ENCODE measurements around the gene MAP1A. TPM values are rescaled to one million over a fixed set of nuclear protein-coding genes. Genes with fewer than 3 reads are reported as not detected.

Gene MAP1A
- total RNA-seq: under 1 TPM; 0.75 to 0.92 TPM
- polyA plus RNA-seq: 0.09 TPM

DNA sequence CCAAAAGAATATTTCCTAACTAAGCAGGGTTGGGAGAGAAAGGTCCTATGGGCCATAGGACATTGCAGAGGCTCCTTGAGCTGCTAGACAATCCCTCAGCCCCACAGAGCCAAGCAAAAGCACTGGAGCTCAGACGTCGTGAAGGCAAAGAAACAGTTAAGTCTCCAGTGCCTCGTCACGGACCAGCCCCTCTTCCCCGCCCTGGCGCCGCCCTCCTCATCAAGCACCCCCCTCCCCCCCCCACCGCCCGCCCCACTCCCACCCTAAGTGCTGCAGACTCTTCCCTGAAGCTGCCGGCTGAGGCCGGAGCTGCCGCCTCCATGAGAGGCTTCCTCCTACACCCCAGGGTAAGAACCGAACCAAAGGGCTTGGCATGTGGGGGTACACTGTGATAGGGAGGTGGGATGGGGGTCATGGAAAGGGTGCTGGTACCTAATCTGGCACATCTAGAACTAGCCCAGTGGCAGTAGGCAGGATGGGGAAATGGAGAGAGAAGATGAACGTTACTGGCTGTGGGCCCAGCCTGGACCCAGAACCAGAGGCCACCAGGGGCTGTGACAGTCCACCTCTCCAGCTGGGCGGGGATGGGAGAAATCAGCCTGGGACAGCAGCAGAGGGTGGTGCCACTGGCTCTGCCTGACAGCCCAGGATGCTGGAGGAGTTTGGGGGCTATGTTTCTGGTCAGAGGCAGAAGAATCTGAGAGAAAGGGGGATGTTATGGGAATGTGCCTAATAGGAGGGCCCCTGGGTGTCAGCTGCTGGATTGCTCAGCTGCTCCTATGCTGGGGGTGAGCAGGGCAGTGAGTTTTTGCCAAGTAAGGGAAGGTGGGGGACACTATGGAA is at the start of gene MAP1A:
Gene MAP1A (plus strand): TSS at position 255 of the 843 bp plus-strand sequence. CDS start 3,866 bp downstream, outside the sequence.
- H3K4me3 ChIP-seq (ENCODE audit: low read length): no peak within 1 kb of the TSS
- DNase-seq: peak in 1 of 5 donors; percentile 16
- Mint-ChIP-seq H3K4me3 (peak within 1 kb of the TSS in 3 of 7 donors; percentile 29 to 54 (median 43)), H3K4me1 (peaks cover 6 to 31% (median 11%) of the 10 kb centered on the region in 3 donors), H3K27me3 (peaks cover 30 to 34% of the 10 kb centered on the region in 2 donors), H3K9me3 (no peaks in the 10 kb centered on the region), H3K36me3 (peaks cover 0 to 3% (median 0%) of the 10 kb centered on the region in 3 donors), H3K27ac (peak within 1 kb of the TSS in 1 of 8 donors; percentile 34)
- H3K27ac ChIP-seq (ENCODE audit: low read depth, low read length): peak within 1 kb of the TSS; percentile 59
- CTCF ChIA-PET: no interaction called here
- peaks cover 10% of the 10 kb centered on the region for H3K27me3 ChIP-seq (ENCODE audit: insufficient read depth, low read length, poor library complexity, severe bottlenecking)
- H3K36me3 ChIP-seq (ENCODE audit: insufficient read depth, low read length): no peaks in the 10 kb centered on the region
- H3K4me1 ChIP-seq (ENCODE audit: insufficient read depth, low read length): peaks cover 5% of the 10 kb centered on the region
- POLR2A ChIA-PET: no interaction called here
- no peaks in the 10 kb centered on the region for H3K9me3 ChIP-seq (ENCODE audit: low read length)

DNA sequence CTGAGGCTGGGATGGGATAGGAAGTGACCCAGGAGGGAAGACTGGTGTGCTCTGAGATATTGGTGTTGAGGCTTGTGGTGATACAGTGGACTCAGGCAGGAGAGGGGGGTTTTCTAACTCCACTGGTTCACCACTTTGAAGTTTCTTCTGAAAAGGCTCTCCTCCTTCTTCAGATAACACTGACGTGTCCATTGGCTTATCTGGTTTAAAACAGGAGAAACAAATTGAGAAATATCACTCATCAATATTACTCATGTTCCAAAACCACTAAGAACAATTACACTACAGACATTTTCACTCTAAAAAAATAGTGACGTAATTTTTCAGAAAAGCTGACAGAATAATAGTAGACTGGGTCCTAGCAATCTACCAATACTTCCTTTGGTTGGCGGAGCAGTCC is 47.5 kb upstream of the MAP1A start:
- H3K9me3 ChIP-seq (ENCODE audit: low read length): no peaks in the 10 kb centered on the region
- H3K27ac ChIP-seq (ENCODE audit: low read depth, low read length): no peak overlapping the region
- Mint-ChIP-seq H3K4me3 (no peak overlapping the region), H3K27ac (peak overlapping the region in 4 of 8 donors; percentile 2 to 77 (median 32)), H3K9me3 (no peaks in the 10 kb centered on the region), H3K4me1 (no peaks in the 10 kb centered on the region), H3K36me3 (peaks cover 5 to 82% (median 30%) of the 10 kb centered on the region in 3 donors), H3K27me3 (no peaks in the 10 kb centered on the region)
- ChIA-PET CTCF (no interaction called here), POLR2A (no interaction called here)
- H3K27me3 ChIP-seq (ENCODE audit: insufficient read depth, low read length, poor library complexity, severe bottlenecking): no peaks in the 10 kb centered on the region
- peaks cover 14% of the 10 kb centered on the region for H3K36me3 ChIP-seq (ENCODE audit: insufficient read depth, low read length)
- no peaks in the 10 kb centered on the region for H3K4me1 ChIP-seq (ENCODE audit: insufficient read depth, low read length)
- H3K4me3 ChIP-seq (ENCODE audit: low read length): no peak overlapping the region
- DNase-seq: no peak

DNA sequence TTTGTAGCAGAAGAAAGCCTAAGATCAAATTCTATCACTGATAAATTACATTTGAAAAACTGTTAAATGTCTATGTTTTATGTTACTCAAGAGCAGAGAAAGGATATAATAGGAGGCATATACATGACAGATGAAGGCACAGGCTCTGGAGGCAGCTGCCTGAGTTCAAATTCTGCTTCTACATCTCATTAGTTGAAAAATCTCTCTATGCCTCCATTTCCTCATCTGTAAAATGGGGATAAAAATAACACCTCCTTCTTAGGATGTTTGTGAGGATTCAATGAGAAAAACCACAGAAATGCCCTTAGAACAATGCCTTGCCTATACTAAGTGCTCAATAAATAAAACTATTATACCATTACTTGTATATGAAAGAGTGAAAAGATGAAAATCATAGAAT is 45.4 kb upstream of the MAP1A start:
- H3K4me1 ChIP-seq (ENCODE audit: insufficient read depth, low read length): no peaks in the 10 kb centered on the region
- Mint-ChIP-seq H3K4me3 (no peak overlapping the region), H3K27me3 (no peaks in the 10 kb centered on the region), H3K36me3 (peaks cover 5 to 81% (median 35%) of the 10 kb centered on the region in 3 donors), H3K4me1 (no peaks in the 10 kb centered on the region), H3K27ac (no peak overlapping the region), H3K9me3 (no peaks in the 10 kb centered on the region)
- H3K9me3 ChIP-seq (ENCODE audit: low read length): no peaks in the 10 kb centered on the region
- ChIA-PET POLR2A (no interaction called here), CTCF (no interaction called here)
- H3K36me3 ChIP-seq (ENCODE audit: insufficient read depth, low read length): peaks cover 19% of the 10 kb centered on the region
- H3K4me3 ChIP-seq (ENCODE audit: low read length): no peak overlapping the region
- H3K27me3 ChIP-seq (ENCODE audit: insufficient read depth, low read length, poor library complexity, severe bottlenecking): no peaks in the 10 kb centered on the region
- no peak overlapping the region for H3K27ac ChIP-seq (ENCODE audit: low read depth, low read length)
- DNase-seq: no peak

DNA sequence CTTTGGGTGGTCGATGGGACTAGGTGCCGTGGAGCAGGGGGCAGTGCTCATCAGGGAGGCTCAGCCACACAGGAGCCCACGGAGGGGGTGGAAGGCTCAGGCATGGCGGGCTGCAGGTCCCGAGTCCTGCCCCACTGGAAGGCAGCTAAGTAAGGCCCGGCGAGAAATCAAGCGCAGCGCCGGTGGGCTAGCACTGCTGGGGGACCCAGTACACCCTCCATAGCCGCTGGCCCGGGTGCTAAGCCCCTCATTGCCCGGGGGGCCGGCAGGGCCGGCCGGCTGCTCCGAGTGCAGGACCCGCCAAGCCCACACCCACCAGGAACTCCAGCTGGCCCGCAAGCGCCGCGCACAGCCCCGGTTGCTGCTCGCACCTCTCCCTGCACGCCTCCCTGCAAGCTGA is 43.5 kb upstream of the MAP1A start:
- Mint-ChIP-seq H3K27me3 (no peaks in the 10 kb centered on the region), H3K9me3 (no peaks in the 10 kb centered on the region), H3K27ac (no peak overlapping the region), H3K4me1 (no peaks in the 10 kb centered on the region), H3K4me3 (no peak overlapping the region), H3K36me3 (peaks cover 8 to 82% (median 47%) of the 10 kb centered on the region in 3 donors)
- ChIA-PET CTCF (interaction anchor here (1.5 kb wide), 1 partner anchor 36 kb away, joined by 3 read pairs; no protein-coding TSS in a partner anchor), POLR2A (no interaction called here)
- no peaks in the 10 kb centered on the region for H3K4me1 ChIP-seq (ENCODE audit: insufficient read depth, low read length)
- no peak for DNase-seq
- H3K4me3 ChIP-seq (ENCODE audit: low read length): no peak overlapping the region
- H3K27me3 ChIP-seq (ENCODE audit: insufficient read depth, low read length, poor library complexity, severe bottlenecking): no peaks in the 10 kb centered on the region
- no peak overlapping the region for H3K27ac ChIP-seq (ENCODE audit: low read depth, low read length)
- H3K9me3 ChIP-seq (ENCODE audit: low read length): no peaks in the 10 kb centered on the region
- H3K36me3 ChIP-seq (ENCODE audit: insufficient read depth, low read length): peaks cover 22% of the 10 kb centered on the region

DNA sequence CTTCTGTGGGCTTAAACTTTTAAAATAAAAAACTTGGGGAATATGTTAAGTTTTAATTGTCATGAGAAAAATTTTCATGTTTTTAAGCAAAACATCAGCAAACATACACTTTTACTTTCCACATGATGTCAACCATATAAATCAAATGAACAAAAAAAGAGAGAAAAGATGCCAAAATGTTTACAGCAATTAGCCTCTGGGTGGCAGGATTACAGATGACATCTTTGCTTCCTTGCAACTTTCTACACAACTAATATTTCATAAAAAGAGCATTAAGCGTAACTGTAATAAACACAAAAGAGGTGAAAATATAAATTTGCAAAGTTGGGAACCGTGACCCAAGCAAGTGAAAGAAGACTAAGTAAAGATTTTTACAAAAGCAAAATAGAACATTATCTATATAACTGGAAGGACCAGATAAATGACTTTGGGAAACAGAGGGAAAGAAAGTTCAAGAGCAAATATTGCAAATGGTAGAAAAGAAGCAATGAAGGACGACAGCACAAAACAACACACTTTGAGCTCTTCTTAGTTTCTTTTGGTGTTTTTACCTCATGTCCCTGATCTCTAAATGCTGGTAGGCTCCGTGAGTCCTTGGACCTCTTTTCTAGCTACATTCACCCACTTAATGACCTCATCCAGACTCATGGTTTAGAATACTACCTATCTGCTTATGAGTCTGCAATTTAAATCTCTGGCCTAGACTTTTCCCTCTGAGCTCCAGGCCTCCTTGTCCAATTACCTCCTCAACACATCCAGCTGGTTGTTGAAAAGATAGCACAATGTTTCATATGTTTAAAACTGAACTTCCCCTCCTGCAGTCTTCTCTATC is 33.9 kb upstream of the MAP1A start:
- H3K27ac ChIP-seq (ENCODE audit: low read depth, low read length): no peak overlapping the region
- H3K27me3 ChIP-seq (ENCODE audit: insufficient read depth, low read length, poor library complexity, severe bottlenecking): no peaks in the 10 kb centered on the region
- Mint-ChIP-seq H3K27me3 (no peaks in the 10 kb centered on the region), H3K9me3 (no peaks in the 10 kb centered on the region), H3K36me3 (peaks cover 9 to 62% (median 17%) of the 10 kb centered on the region in 3 donors), H3K4me1 (peaks cover 6 to 26% (median 11%) of the 10 kb centered on the region in 3 donors), H3K27ac (peak overlapping the region in 4 of 8 donors; percentile 7 to 49 (median 20)), H3K4me3 (no peak overlapping the region)
- CTCF ChIA-PET: interaction anchor here (1.2 to 1.4 kb wide), 3 partner anchors 22 to 32 kb away, joined by 3 to 7 read pairs (median 7); no protein-coding TSS in a partner anchor
- peaks cover 5% of the 10 kb centered on the region for H3K4me1 ChIP-seq (ENCODE audit: insufficient read depth, low read length)
- POLR2A ChIA-PET: interaction anchor here (1.4 kb wide), 1 partner anchor 28 kb away, joined by 3 read pairs; no protein-coding TSS in a partner anchor
- no peaks in the 10 kb centered on the region for H3K9me3 ChIP-seq (ENCODE audit: low read length)
- no peak overlapping the region for H3K4me3 ChIP-seq (ENCODE audit: low read length)
- H3K36me3 ChIP-seq (ENCODE audit: insufficient read depth, low read length): peaks cover 13% of the 10 kb centered on the region
- DNase-seq: peak in 2 of 5 donors; percentile 15 to 23

DNA sequence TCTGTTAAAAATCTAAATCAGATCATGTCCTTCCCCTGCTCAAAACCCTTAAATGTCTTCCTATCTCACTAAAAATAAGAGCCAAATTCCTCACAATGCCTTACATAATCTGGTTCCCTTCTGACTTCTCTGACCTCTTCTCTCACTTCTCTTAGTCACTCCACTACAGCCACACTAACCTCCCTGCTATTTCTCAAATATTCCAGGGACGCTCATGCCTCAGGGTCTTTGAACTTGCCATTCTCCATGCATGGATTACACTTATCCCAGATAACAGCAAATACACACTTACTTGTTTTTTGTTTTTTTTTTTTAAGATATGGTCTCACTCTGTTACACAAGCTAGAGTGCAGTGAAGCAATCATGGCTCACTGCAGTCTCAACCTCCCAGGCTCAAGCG is 33.0 kb upstream of the MAP1A start:
- Mint-ChIP-seq H3K4me1 (peaks cover 13 to 33% (median 19%) of the 10 kb centered on the region in 3 donors), H3K4me3 (no peak overlapping the region), H3K27ac (peak overlapping the region in 5 of 8 donors; percentile 6 to 61 (median 39)), H3K36me3 (peaks cover 4 to 60% (median 9%) of the 10 kb centered on the region in 3 donors), H3K9me3 (no peaks in the 10 kb centered on the region), H3K27me3 (no peaks in the 10 kb centered on the region)
- ChIA-PET CTCF (interaction anchor here (1.2 to 1.4 kb wide), 3 partner anchors 21 to 31 kb away, joined by 3 to 7 read pairs (median 7); no protein-coding TSS in a partner anchor), POLR2A (interaction anchor here (1.4 kb wide), 1 partner anchor 27 kb away, joined by 3 read pairs; no protein-coding TSS in a partner anchor)
- peaks cover 4% of the 10 kb centered on the region for H3K36me3 ChIP-seq (ENCODE audit: insufficient read depth, low read length)
- no peak overlapping the region for H3K27ac ChIP-seq (ENCODE audit: low read depth, low read length)
- no peaks in the 10 kb centered on the region for H3K27me3 ChIP-seq (ENCODE audit: insufficient read depth, low read length, poor library complexity, severe bottlenecking)
- H3K4me3 ChIP-seq (ENCODE audit: low read length): no peak overlapping the region
- H3K9me3 ChIP-seq (ENCODE audit: low read length): no peaks in the 10 kb centered on the region
- DNase-seq: no peak
- peaks cover 11% of the 10 kb centered on the region for H3K4me1 ChIP-seq (ENCODE audit: insufficient read depth, low read length)

DNA sequence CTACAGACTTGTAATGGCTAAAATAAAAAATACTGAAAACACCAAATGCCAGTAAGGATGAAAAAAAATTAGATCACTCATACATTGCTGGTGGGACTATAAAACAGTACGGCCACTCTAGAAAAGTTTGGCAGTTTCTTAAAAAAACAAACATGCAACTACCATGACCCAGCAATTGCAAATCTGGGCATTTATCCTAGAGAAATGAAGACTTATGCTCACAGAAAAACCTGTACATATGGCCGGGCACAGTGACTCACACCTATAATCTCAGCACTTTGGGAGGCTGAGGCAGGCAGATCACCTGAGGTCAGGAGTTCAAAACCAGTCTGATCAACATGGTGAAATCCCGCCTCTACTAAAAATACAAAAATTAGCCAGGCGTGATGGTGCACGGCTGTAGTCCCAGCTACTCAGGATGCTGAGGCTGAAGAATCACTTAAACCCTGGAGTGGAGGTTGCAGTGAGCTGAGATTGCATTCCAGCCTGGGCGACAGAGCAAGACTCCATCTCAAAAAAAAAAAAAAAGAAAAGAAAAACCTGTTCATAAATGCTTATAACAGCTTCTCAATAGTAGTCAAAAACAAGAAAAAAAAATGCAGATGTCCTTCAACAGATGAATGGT is 30.0 kb upstream of the MAP1A start:
- Mint-ChIP-seq H3K27me3 (no peaks in the 10 kb centered on the region), H3K4me1 (peaks cover 23 to 38% (median 37%) of the 10 kb centered on the region in 3 donors), H3K36me3 (peaks cover 0 to 61% (median 4%) of the 10 kb centered on the region in 3 donors), H3K27ac (peak overlapping the region in 1 of 8 donors; percentile 0), H3K9me3 (no peaks in the 10 kb centered on the region), H3K4me3 (peak overlapping the region in 1 of 7 donors; percentile 43)
- H3K4me3 ChIP-seq (ENCODE audit: low read length): no peak overlapping the region
- no peaks in the 10 kb centered on the region for H3K9me3 ChIP-seq (ENCODE audit: low read length)
- ChIA-PET POLR2A (no interaction called here), CTCF (no interaction called here)
- DNase-seq: no peak
- H3K36me3 ChIP-seq (ENCODE audit: insufficient read depth, low read length): no peaks in the 10 kb centered on the region
- no peak overlapping the region for H3K27ac ChIP-seq (ENCODE audit: low read depth, low read length)
- peaks cover 21% of the 10 kb centered on the region for H3K4me1 ChIP-seq (ENCODE audit: insufficient read depth, low read length)
- no peaks in the 10 kb centered on the region for H3K27me3 ChIP-seq (ENCODE audit: insufficient read depth, low read length, poor library complexity, severe bottlenecking)

Data from CD8-positive, alpha-beta memory T cell (primary cell).